ENCODE results near the gene CLIP4. TPM values are rescaled to one million over a fixed set of nuclear protein-coding genes. Genes with fewer than 3 reads are reported as not detected.

CLIP4 gene
- total RNA-seq, 2 experiments from 2014 or later = 36.8 to 39.4 TPM

DNA sequence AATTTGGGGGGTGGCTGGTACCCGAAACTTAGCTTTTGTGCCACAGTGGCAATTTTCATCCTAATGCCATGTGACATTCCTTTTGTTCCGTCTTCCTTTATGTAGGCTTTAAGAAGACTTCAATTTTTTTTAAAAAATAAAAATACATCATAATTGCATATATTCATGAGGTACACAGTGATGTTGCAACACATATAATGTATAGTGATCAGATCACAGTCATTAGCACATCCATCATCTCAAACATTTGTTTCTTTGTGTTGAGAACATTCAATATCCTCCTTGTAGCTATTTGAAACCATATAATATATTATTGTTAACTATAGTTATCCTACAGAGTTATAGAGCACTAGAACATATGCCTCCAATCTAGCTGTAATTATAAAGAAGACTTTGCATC lies 6.0 kb upstream of the CLIP4 start:
- H3K9me3 ChIP-seq (ENCODE audit: control insufficient read depth in 1 of 2, insufficient read depth in 1 of 2, low read length in 2 of 2) = no peaks in the 10 kb centered on the region
- Mint-ChIP-seq H3K4me1 (ENCODE audit: low read depth) (peaks cover 2% of the 10 kb centered on the region), H3K36me3 (ENCODE audit: low read depth) (no peaks in the 10 kb centered on the region), H3K27me3 (no peaks in the 10 kb centered on the region), H3K4me3 (no peak overlapping the region), H3K9me3 (no peaks in the 10 kb centered on the region), H3K27ac (no peak overlapping the region)
- TF ChIP-seq, protein P1, sequence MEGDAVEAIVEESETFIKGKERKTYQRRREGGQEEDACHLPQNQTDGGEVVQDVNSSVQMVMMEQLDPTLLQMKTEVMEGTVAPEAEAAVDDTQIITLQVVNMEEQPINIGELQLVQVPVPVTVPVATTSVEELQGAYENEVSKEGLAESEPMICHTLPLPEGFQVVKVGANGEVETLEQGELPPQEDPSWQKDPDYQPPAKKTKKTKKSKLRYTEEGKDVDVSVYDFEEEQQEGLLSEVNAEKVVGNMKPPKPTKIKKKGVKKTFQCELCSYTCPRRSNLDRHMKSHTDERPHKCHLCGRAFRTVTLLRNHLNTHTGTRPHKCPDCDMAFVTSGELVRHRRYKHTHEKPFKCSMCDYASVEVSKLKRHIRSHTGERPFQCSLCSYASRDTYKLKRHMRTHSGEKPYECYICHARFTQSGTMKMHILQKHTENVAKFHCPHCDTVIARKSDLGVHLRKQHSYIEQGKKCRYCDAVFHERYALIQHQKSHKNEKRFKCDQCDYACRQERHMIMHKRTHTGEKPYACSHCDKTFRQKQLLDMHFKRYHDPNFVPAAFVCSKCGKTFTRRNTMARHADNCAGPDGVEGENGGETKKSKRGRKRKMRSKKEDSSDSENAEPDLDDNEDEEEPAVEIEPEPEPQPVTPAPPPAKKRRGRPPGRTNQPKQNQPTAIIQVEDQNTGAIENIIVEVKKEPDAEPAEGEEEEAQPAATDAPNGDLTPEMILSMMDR (IDR thresholded peaks at IDR 0.05) = no peak
- CTCF ChIA-PET = interaction anchor here (0.6 kb wide), 1 partner anchor 718 kb away, joined by 3 read pairs; no protein-coding TSS in a partner anchor
- peaks cover 1% of the 10 kb centered on the region for H3K4me1 ChIP-seq (ENCODE audit: insufficient read depth, low read length)
- ATAC-seq (ENCODE audit: poor library complexity) (no peak), DNase-seq (no peak)
- no peak overlapping the region for H3K4me3 ChIP-seq (ENCODE audit: low read length)
- no peak overlapping the region for H3K27ac ChIP-seq (ENCODE audit: low read depth in 1 of 2, low read length in 2 of 2)
- no peaks in the 10 kb centered on the region for H3K36me3 ChIP-seq (ENCODE audit: insufficient read depth, low read length)
- H3K27me3 ChIP-seq (ENCODE audit: control insufficient read depth in 1 of 2, insufficient read depth in 2 of 2, low read length in 2 of 2) = no peaks in the 10 kb centered on the region
- POLR2A ChIA-PET = no interaction called here
- intact Hi-C loops (cut with DNase I, micrococcal nuclease) = no loop called here

DNA sequence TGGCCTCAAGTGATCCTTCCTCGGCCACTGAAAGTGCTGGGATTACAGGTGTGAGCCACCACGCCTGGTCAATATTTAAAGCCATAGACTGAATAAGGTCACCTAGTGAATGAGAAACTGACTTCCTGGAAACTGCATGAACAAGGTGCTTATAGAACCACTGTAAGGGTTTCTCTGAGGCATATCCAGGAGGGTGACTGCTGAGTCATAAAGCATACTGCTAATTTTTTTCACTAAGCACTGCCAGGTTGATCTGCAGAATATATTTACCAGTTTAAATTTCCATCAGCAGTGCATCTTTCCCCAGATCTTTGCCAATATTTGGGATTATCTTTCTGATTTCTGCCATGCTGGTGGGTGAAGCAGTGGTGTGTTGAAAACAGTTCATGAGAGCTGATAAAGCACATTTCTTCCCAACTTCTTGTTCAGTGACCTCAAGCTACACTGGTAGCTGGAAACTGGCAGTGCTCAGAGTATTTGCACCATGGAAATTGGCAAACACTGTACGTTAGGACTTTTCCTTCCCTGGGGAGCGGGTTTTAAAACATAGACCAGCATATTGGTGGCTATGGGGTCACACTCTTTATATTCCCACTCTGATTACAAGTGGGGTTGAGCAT lies 4.2 kb upstream of the CLIP4 start:
- intact Hi-C loops (cut with DNase I, micrococcal nuclease) = loop anchor here in 1 of 2 experiments (5.0 to 10.0 kb wide), 3 partner anchors 76 to 216 kb away; partner anchors contain the start of gene WDR43
- Histone ChIP-seq H3K27ac (ENCODE audit: low read depth in 1 of 2, low read length in 2 of 2) (no peak overlapping the region), H3K4me1 (ENCODE audit: insufficient read depth, low read length) (peaks cover 10% of the 10 kb centered on the region), H3K4me3 (ENCODE audit: low read length) (no peak overlapping the region), H3K36me3 (ENCODE audit: insufficient read depth, low read length) (no peaks in the 10 kb centered on the region), H3K9me3 (ENCODE audit: control insufficient read depth in 1 of 2, insufficient read depth in 1 of 2, low read length in 2 of 2) (no peaks in the 10 kb centered on the region), H3K27me3 (ENCODE audit: control insufficient read depth in 1 of 2, insufficient read depth in 2 of 2, low read length in 2 of 2) (no peaks in the 10 kb centered on the region)
- TF ChIP-seq, protein P1 (IDR thresholded peaks at IDR 0.05) = no peak
- Mint-ChIP-seq H3K4me3 (no peak overlapping the region), H3K36me3 (ENCODE audit: low read depth) (peaks cover 7% of the 10 kb centered on the region), H3K27me3 (no peaks in the 10 kb centered on the region), H3K4me1 (ENCODE audit: low read depth) (peaks cover 10% of the 10 kb centered on the region), H3K27ac (no peak overlapping the region), H3K9me3 (no peaks in the 10 kb centered on the region)
- no peak for DNase-seq
- ATAC-seq (ENCODE audit: poor library complexity) = no peak
- CTCF ChIA-PET = no interaction called here
- POLR2A ChIA-PET = no interaction called here

DNA sequence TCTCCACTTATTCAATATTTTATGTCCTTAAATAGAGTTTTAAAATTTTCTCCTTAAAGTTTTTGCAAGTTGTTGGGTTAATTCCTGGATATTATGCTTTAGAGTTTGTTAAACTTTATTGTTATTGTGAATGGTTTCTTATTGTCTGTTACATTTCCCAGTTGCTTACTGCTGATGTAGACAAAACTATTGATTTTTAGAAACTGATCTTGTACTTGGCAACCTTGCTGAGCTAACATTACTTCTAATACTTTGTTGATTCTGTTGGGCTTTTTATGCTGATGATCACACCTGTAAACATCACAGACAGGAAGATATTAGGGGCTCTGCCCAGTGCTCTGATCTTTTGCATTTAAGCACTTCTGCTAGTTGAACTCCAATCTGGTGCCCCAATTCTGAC lies 2.8 kb upstream of the CLIP4 start:
- H3K9me3 Mint-ChIP-seq = no peaks in the 10 kb centered on the region
- TF ChIP-seq, protein P1 (IDR thresholded peaks at IDR 0.05) = no peak
- peaks cover 24% of the 10 kb centered on the region for H3K4me1 Mint-ChIP-seq (ENCODE audit: low read depth)
- DNase-seq (no peak), ATAC-seq (ENCODE audit: poor library complexity) (no peak)
- Histone ChIP-seq H3K4me1 (ENCODE audit: insufficient read depth, low read length) (peaks cover 15% of the 10 kb centered on the region), H3K4me3 (ENCODE audit: low read length) (no peak overlapping the region), H3K27ac (ENCODE audit: low read depth in 1 of 2, low read length in 2 of 2) (no peak overlapping the region), H3K27me3 (ENCODE audit: control insufficient read depth in 1 of 2, insufficient read depth in 2 of 2, low read length in 2 of 2) (no peaks in the 10 kb centered on the region), H3K9me3 (ENCODE audit: control insufficient read depth in 1 of 2, insufficient read depth in 1 of 2, low read length in 2 of 2) (no peaks in the 10 kb centered on the region), H3K36me3 (ENCODE audit: insufficient read depth, low read length) (no peaks in the 10 kb centered on the region)
- H3K27me3 Mint-ChIP-seq = no peaks in the 10 kb centered on the region
- CTCF ChIA-PET = no interaction called here
- H3K36me3 Mint-ChIP-seq (ENCODE audit: low read depth) = peaks cover 17% of the 10 kb centered on the region
- POLR2A ChIA-PET = no interaction called here
- H3K4me3 Mint-ChIP-seq = no peak overlapping the region
- no peak overlapping the region for H3K27ac Mint-ChIP-seq
- intact Hi-C loops (cut with DNase I, micrococcal nuclease) = loop anchor here in 1 of 2 experiments (5.0 to 10.0 kb wide), 3 partner anchors 75 to 218 kb away; partner anchors contain the start of gene WDR43
